ENCODE measurements around the gene ASAP3.

The ASAP3 gene

GRCh38 chr1:23463286-23463685 lies 20.7 kb downstream of the ASAP3 start:
- no peak overlapping the region for H2BK15ac ChIP-seq (replicated peaks; ENCODE audit: low read depth)
- peaks cover 3% of the 10 kb centered on the region for H3K36me3 ChIP-seq (ENCODE audit: control insufficient read depth, insufficient read depth, low read length)
- DNase-seq = no peak
- H3K9ac ChIP-seq (ENCODE audit: low read length) = no peak overlapping the region
- no peak overlapping the region for H3K23ac ChIP-seq (ENCODE audit: low read length)
- H3K4me1 ChIP-seq (ENCODE audit: control insufficient read depth, low read depth, low read length) = no peaks in the 10 kb centered on the region
- no peak overlapping the region for H3K4me2 ChIP-seq (ENCODE audit: low read length)
- no CpG with 5 or more reads among the region's 3 CpGs for WGBS (ENCODE audit: extremely low coverage, insufficient coverage, low lambda C conversion rate)
- no peak overlapping the region for H4K5ac ChIP-seq (ENCODE audit: low read length)
- H2BK120ac ChIP-seq (ENCODE audit: low read depth, low read length) = no peak overlapping the region
- H3K27ac ChIP-seq (ENCODE audit: low read depth, low read length) = no peak overlapping the region
- H4K8ac ChIP-seq (ENCODE audit: low read depth, low read length) = no peak overlapping the region
- no peaks in the 10 kb centered on the region for H3K27me3 ChIP-seq (ENCODE audit: insufficient read depth, low read length, poor library complexity)
- no peak overlapping the region for H3K4ac ChIP-seq (ENCODE audit: low read depth, low read length)
- H3K56ac ChIP-seq (ENCODE audit: low read length) = no peak overlapping the region
- H3K18ac ChIP-seq (ENCODE audit: low read length) = no peak overlapping the region
- peaks cover 9% of the 10 kb centered on the region for H3K79me2 ChIP-seq (ENCODE audit: control insufficient read depth, insufficient read depth, low read length)
- H3K79me1 ChIP-seq (ENCODE audit: low read length) = peaks cover 17% of the 10 kb centered on the region
- H3K4me3 ChIP-seq (ENCODE audit: low read length) = no peak overlapping the region
- H2BK5ac ChIP-seq (ENCODE audit: low read length) = no peak overlapping the region
- no peak overlapping the region for H2AK5ac ChIP-seq (ENCODE audit: low read length)

DNA sequence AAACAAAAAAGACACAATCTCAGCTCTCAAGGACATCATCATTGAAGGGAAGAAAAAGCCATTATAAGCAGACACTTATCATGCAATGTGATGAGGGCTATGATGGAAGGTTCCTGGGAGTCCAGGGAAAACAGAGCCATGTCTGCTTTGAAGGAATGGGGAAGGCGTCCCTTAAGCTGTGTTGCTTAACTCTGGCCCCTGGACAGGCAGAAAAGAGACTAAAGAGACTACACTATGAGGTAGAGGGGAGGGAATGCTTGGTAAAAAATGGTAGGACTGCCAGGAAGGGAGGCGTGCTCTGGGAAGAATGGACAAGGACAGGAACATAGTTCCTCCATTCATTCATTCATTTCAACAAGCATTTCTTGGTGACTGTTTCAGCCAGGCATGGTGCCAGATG lies 21.2 kb downstream of the ASAP3 start:
- Histone ChIP-seq H3K9ac (ENCODE audit: low read length) (no peak overlapping the region), H3K4ac (ENCODE audit: low read depth, low read length) (no peak overlapping the region), H3K36me3 (ENCODE audit: control insufficient read depth, insufficient read depth, low read length) (peaks cover 3% of the 10 kb centered on the region), H2BK5ac (ENCODE audit: low read length) (no peak overlapping the region), H3K4me1 (ENCODE audit: control insufficient read depth, low read depth, low read length) (no peaks in the 10 kb centered on the region), H3K23ac (ENCODE audit: low read length) (no peak overlapping the region), H4K5ac (ENCODE audit: low read length) (no peak overlapping the region), H4K8ac (ENCODE audit: low read depth, low read length) (no peak overlapping the region), H2BK120ac (ENCODE audit: low read depth, low read length) (no peak overlapping the region), H3K4me3 (ENCODE audit: low read length) (no peak overlapping the region), H3K56ac (ENCODE audit: low read length) (no peak overlapping the region), H3K79me1 (ENCODE audit: low read length) (peaks cover 14% of the 10 kb centered on the region), H3K79me2 (ENCODE audit: control insufficient read depth, insufficient read depth, low read length) (peaks cover 6% of the 10 kb centered on the region), H3K18ac (ENCODE audit: low read length) (no peak overlapping the region), H3K27ac (ENCODE audit: low read depth, low read length) (no peak overlapping the region), H2BK15ac (replicated peaks; ENCODE audit: low read depth) (no peak overlapping the region), H3K27me3 (ENCODE audit: insufficient read depth, low read length, poor library complexity) (no peaks in the 10 kb centered on the region), H2AK5ac (ENCODE audit: low read length) (no peak overlapping the region), H3K4me2 (ENCODE audit: low read length) (no peak overlapping the region)
- DNase-seq = no peak
- no CpG with 5 or more reads among the region's 2 CpGs for WGBS (ENCODE audit: extremely low coverage, insufficient coverage, low lambda C conversion rate)

DNA sequence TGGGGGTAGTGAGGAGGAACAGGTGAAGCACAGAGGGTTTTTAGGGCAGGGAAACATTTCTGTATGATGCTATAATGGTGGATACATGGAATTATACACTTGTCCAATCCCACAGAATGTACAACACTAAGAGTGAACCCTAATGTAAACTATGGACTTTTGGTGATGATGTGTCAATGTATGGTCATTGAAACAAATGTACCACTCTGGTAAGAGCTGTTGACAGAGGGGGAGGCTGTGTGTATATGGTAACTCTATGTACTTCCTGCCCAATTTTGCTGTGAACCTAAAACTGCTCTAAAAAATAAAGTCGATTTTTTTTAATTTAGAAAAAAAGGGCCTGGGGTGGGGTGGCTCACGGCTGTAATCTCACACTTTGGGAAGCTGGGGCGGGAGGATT lies 22.9 kb downstream of the ASAP3 start:
- no peak overlapping the region for H3K9ac ChIP-seq (ENCODE audit: low read length)
- no peak overlapping the region for H3K27ac ChIP-seq (ENCODE audit: low read depth, low read length)
- no peak overlapping the region for H3K4me3 ChIP-seq (ENCODE audit: low read length)
- H3K27me3 ChIP-seq (ENCODE audit: insufficient read depth, low read length, poor library complexity) = no peaks in the 10 kb centered on the region
- no peak for DNase-seq
- H4K5ac ChIP-seq (ENCODE audit: low read length) = no peak overlapping the region
- no peak overlapping the region for H3K56ac ChIP-seq (ENCODE audit: low read length)
- whole genome bisulfite sequencing (ENCODE audit: extremely low coverage, insufficient coverage, low lambda C conversion rate) = no CpG with 5 or more reads among the region's 3 CpGs
- no peaks in the 10 kb centered on the region for H3K4me1 ChIP-seq (ENCODE audit: control insufficient read depth, low read depth, low read length)
- peaks cover 3% of the 10 kb centered on the region for H3K36me3 ChIP-seq (ENCODE audit: control insufficient read depth, insufficient read depth, low read length)
- peaks cover 2% of the 10 kb centered on the region for H3K79me2 ChIP-seq (ENCODE audit: control insufficient read depth, insufficient read depth, low read length)
- no peak overlapping the region for H3K4me2 ChIP-seq (ENCODE audit: low read length)
- H4K8ac ChIP-seq (ENCODE audit: low read depth, low read length) = no peak overlapping the region
- no peak overlapping the region for H2BK15ac ChIP-seq (replicated peaks; ENCODE audit: low read depth)
- H3K18ac ChIP-seq (ENCODE audit: low read length) = no peak overlapping the region
- H3K79me1 ChIP-seq (ENCODE audit: low read length) = peaks cover 15% of the 10 kb centered on the region
- no peak overlapping the region for H2BK5ac ChIP-seq (ENCODE audit: low read length)
- no peak overlapping the region for H2AK5ac ChIP-seq (ENCODE audit: low read length)
- H3K23ac ChIP-seq (ENCODE audit: low read length) = no peak overlapping the region
- no peak overlapping the region for H2BK120ac ChIP-seq (ENCODE audit: low read depth, low read length)
- no peak overlapping the region for H3K4ac ChIP-seq (ENCODE audit: low read depth, low read length)

- H2BK5ac ChIP-seq (ENCODE audit: low read length) = no peak overlapping the region
Observed at GRCh38 chr1:23460519-23460918, 23.5 kb downstream of the ASAP3 start.

GRCh38 chr1:23459338-23459757 lies 24.6 kb downstream of the ASAP3 start:
- Histone ChIP-seq H3K23ac (ENCODE audit: low read length) (no peak overlapping the region), H3K9ac (ENCODE audit: low read length) (no peak overlapping the region), H3K56ac (ENCODE audit: low read length) (no peak overlapping the region), H2BK15ac (replicated peaks; ENCODE audit: low read depth) (no peak overlapping the region), H3K79me2 (ENCODE audit: control insufficient read depth, insufficient read depth, low read length) (peaks cover 2% of the 10 kb centered on the region), H2AK5ac (ENCODE audit: low read length) (no peak overlapping the region), H2BK120ac (ENCODE audit: low read depth, low read length) (no peak overlapping the region), H3K4ac (ENCODE audit: low read depth, low read length) (no peak overlapping the region), H3K4me3 (ENCODE audit: low read length) (no peak overlapping the region), H3K4me2 (ENCODE audit: low read length) (no peak overlapping the region), H3K79me1 (ENCODE audit: low read length) (peaks cover 11% of the 10 kb centered on the region), H3K36me3 (ENCODE audit: control insufficient read depth, insufficient read depth, low read length) (peaks cover 5% of the 10 kb centered on the region), H3K27me3 (ENCODE audit: insufficient read depth, low read length, poor library complexity) (no peaks in the 10 kb centered on the region), H3K4me1 (ENCODE audit: control insufficient read depth, low read depth, low read length) (no peaks in the 10 kb centered on the region), H3K27ac (ENCODE audit: low read depth, low read length) (no peak overlapping the region), H3K18ac (ENCODE audit: low read length) (no peak overlapping the region), H4K5ac (ENCODE audit: low read length) (no peak overlapping the region), H2BK5ac (ENCODE audit: low read length) (no peak overlapping the region), H4K8ac (ENCODE audit: low read depth, low read length) (no peak overlapping the region)
- DNase-seq = peak; percentile 63
- WGBS (ENCODE audit: extremely low coverage, insufficient coverage, low lambda C conversion rate) = no CpG with 5 or more reads among the region's 2 CpGs

More at GRCh38 chr1:23460519-23460918, 23.5 kb downstream of the ASAP3 start:
- no peak overlapping the region for H3K4me2 ChIP-seq (ENCODE audit: low read length)
- no peak overlapping the region for H2BK15ac ChIP-seq (replicated peaks; ENCODE audit: low read depth)
- no peak overlapping the region for H2BK120ac ChIP-seq (ENCODE audit: low read depth, low read length)
- no peaks in the 10 kb centered on the region for H3K27me3 ChIP-seq (ENCODE audit: insufficient read depth, low read length, poor library complexity)
- no peak overlapping the region for H3K9ac ChIP-seq (ENCODE audit: low read length)
- no peak overlapping the region for H4K5ac ChIP-seq (ENCODE audit: low read length)
- no peaks in the 10 kb centered on the region for H3K4me1 ChIP-seq (ENCODE audit: control insufficient read depth, low read depth, low read length)
- no peak overlapping the region for H3K4ac ChIP-seq (ENCODE audit: low read depth, low read length)
- H3K27ac ChIP-seq (ENCODE audit: low read depth, low read length) = no peak overlapping the region
- no CpG with 5 or more reads among the region's 4 CpGs for WGBS (ENCODE audit: extremely low coverage, insufficient coverage, low lambda C conversion rate)
- peaks cover 2% of the 10 kb centered on the region for H3K79me2 ChIP-seq (ENCODE audit: control insufficient read depth, insufficient read depth, low read length)
- H3K23ac ChIP-seq (ENCODE audit: low read length) = no peak overlapping the region
- H3K36me3 ChIP-seq (ENCODE audit: control insufficient read depth, insufficient read depth, low read length) = peaks cover 3% of the 10 kb centered on the region
- DNase-seq = no peak
- no peak overlapping the region for H4K8ac ChIP-seq (ENCODE audit: low read depth, low read length)
- H3K18ac ChIP-seq (ENCODE audit: low read length) = no peak overlapping the region
- H3K79me1 ChIP-seq (ENCODE audit: low read length) = peaks cover 11% of the 10 kb centered on the region
- H3K4me3 ChIP-seq (ENCODE audit: low read length) = no peak overlapping the region
- H2AK5ac ChIP-seq (ENCODE audit: low read length) = no peak overlapping the region
- H3K56ac ChIP-seq (ENCODE audit: low read length) = no peak overlapping the region

GRCh38 chr1:23456226-23456625 lies 27.8 kb downstream of the ASAP3 start:
- Histone ChIP-seq H3K79me2 (ENCODE audit: control insufficient read depth, insufficient read depth, low read length) (no peaks in the 10 kb centered on the region), H3K27me3 (ENCODE audit: insufficient read depth, low read length, poor library complexity) (no peaks in the 10 kb centered on the region), H2BK120ac (ENCODE audit: low read depth, low read length) (no peak overlapping the region), H3K27ac (ENCODE audit: low read depth, low read length) (no peak overlapping the region), H3K4me1 (ENCODE audit: control insufficient read depth, low read depth, low read length) (no peaks in the 10 kb centered on the region), H3K4me3 (ENCODE audit: low read length) (no peak overlapping the region), H3K23ac (ENCODE audit: low read length) (no peak overlapping the region), H4K8ac (ENCODE audit: low read depth, low read length) (no peak overlapping the region), H3K36me3 (ENCODE audit: control insufficient read depth, insufficient read depth, low read length) (peaks cover 2% of the 10 kb centered on the region), H3K18ac (ENCODE audit: low read length) (no peak overlapping the region), H2AK5ac (ENCODE audit: low read length) (no peak overlapping the region), H2BK15ac (replicated peaks; ENCODE audit: low read depth) (no peak overlapping the region), H3K56ac (ENCODE audit: low read length) (no peak overlapping the region), H2BK5ac (ENCODE audit: low read length) (no peak overlapping the region), H4K5ac (ENCODE audit: low read length) (no peak overlapping the region), H3K4me2 (ENCODE audit: low read length) (no peak overlapping the region), H3K79me1 (ENCODE audit: low read length) (peaks cover 7% of the 10 kb centered on the region), H3K9ac (ENCODE audit: low read length) (no peak overlapping the region), H3K4ac (ENCODE audit: low read depth, low read length) (no peak overlapping the region)
- no CpG with 5 or more reads among the region's 5 CpGs for WGBS (ENCODE audit: extremely low coverage, insufficient coverage, low lambda C conversion rate)
- DNase-seq = no peak
